Natural killer cell (primary cell): Measurements from ENCODE around the gene PRSS33. TPM values are rescaled to one million over a fixed set of nuclear protein-coding genes. Genes with fewer than 3 reads are reported as not detected.

ENCODE experiments used
- ATAC-seq, 3 donors: fragments of 150-1000 bp in 2 of 3; fragments of 200-7000 bp in 1 of 3; cut with Tn5 transposase; 1 replicate in 1 of 3; 2 replicates in 2 of 3; pipeline ENCODE4 v1.10.0; 2021; ENCODE audit warnings: mild to moderate bottlenecking in 2 of 3, moderate library complexity in 2 of 3
- DNase-seq, 2 donors: peaks; one replicate each; pipeline versions ENCODE4 v3.0.0 to v3.0.0-alpha.2; 2013 to 2021; ENCODE audit warnings: mixed read lengths in 1 of 2
- H3K27ac ChIP-seq: one replicate; pipeline ENCODE4 v1.5.1; 2013; ENCODE audit warnings: mild to moderate bottlenecking, low read length
- H3K27me3 ChIP-seq: one replicate; pipeline ENCODE4 v1.6.1; 2013; ENCODE audit warnings: low read length; ENCODE audit not compliant: control insufficient read depth, insufficient read depth
- H3K36me3 ChIP-seq: one replicate; pipeline ENCODE4 v1.6.1; 2013; ENCODE audit warnings: low read length; ENCODE audit not compliant: control insufficient read depth, insufficient read depth
- H3K4me1 ChIP-seq: one replicate; pipeline ENCODE4 v1.6.1; 2013; ENCODE audit warnings: low read length; ENCODE audit not compliant: control insufficient read depth, insufficient read depth
- H3K4me3 ChIP-seq: one replicate; pipeline ENCODE4 v1.5.1; 2013; ENCODE audit warnings: low read length
- H3K9me3 ChIP-seq: one replicate; pipeline ENCODE4 v1.6.1; 2013; ENCODE audit warnings: low read length; ENCODE audit not compliant: control insufficient read depth, insufficient read depth
- H3K27ac Mint-ChIP-seq, 2 donors: one replicate each; pipeline ENCODE4 v1.8.0; 2022; ENCODE audit warnings: mild to moderate bottlenecking in 2 of 2, mixed read lengths in 2 of 2, moderate library complexity in 1 of 2
- H3K27me3 Mint-ChIP-seq, 2 donors: one replicate each; pipeline ENCODE4 v1.8.0; 2022; ENCODE audit warnings: low read depth in 2 of 2, mixed read lengths in 2 of 2
- H3K36me3 Mint-ChIP-seq: one replicate; pipeline ENCODE4 v1.8.0; 2022; ENCODE audit warnings: mixed read lengths
- H3K4me1 Mint-ChIP-seq, 2 donors: one replicate each; pipeline ENCODE4 v1.8.0; 2022; ENCODE audit warnings: mixed read lengths in 2 of 2
- H3K4me3 Mint-ChIP-seq: one replicate; pipeline ENCODE4 v1.8.0; 2022; ENCODE audit warnings: mild to moderate bottlenecking, moderate library complexity, mixed read lengths
- H3K9me3 Mint-ChIP-seq, 2 donors: one replicate each; pipeline ENCODE4 v1.8.0; 2022; ENCODE audit warnings: mixed read lengths in 2 of 2
- CTCF ChIP-seq: fragments of 200-600 bp; IDR thresholded peaks from one replicate; pipeline ENCODE4 v1.8.0; 2022; ENCODE audit warnings: antibody characterized with exemption
- WGBS: methylation state at CpG from one replicate; pipeline ENCODE4 v1.1.7; 2013; ENCODE audit warnings: missing lambda C conversion rate; ENCODE audit not compliant: insufficient coverage; 5-methylcytosine and 5-hydroxymethylcytosine counted together
- intact Hi-C: fragments of 100-400 bp; cut with micrococcal nuclease; formaldehyde crosslinking; loops from one replicate; pipeline ENCODE4 v1.14.2; 2022
- total RNA-seq, 4 donors: library from RNA; stranded (reverse); fragments of 120-200 nt in 1 of 4; gene quantifications; one replicate each; pipeline versions ENCODE4 v1.2.3 to v1.2.4, GENCODE V29; 2013 to 2022

The PRSS33 gene
- total RNA-seq, 3 donors from 2014 or later (not counting 1 experiment from before 2014, with no cell fraction given): 0.20 to 0.63 (median 0.54) TPM

GRCh38 chr16:2825906-2826305, 38.5 kb upstream of the PRSS33 start:
- Histone ChIP-seq H3K27ac (no peak overlapping the region), H3K27me3 (no peaks in the 10 kb centered on the region), H3K4me1 (peaks cover 10% of the 10 kb centered on the region), H3K36me3 (no peaks in the 10 kb centered on the region), H3K9me3 (no peaks in the 10 kb centered on the region), H3K4me3 (no peak overlapping the region)
- DNase-seq: no peak
- Mint-ChIP-seq H3K36me3 (no peaks in the 10 kb centered on the region), H3K9me3 (no peaks in the 10 kb centered on the region), H3K27me3 (no peaks in the 10 kb centered on the region), H3K4me1 (peaks cover 0 to 2% of the 10 kb centered on the region in 2 donors), H3K27ac (no peak overlapping the region), H3K4me3 (no peak overlapping the region)
- 89% methylated on average over 11 of the region's 11 CpGs for WGBS
- no peak for ATAC-seq
- intact Hi-C loops: no loop called here
- no peak for TF ChIP-seq CTCF

GRCh38 chr16:2825049-2825742, 37.8 kb upstream of the PRSS33 start:
- DNase-seq: no peak
- TF ChIP-seq CTCF: no peak
- intact Hi-C loops: no loop called here
- no peak overlapping the region for H3K4me3 Mint-ChIP-seq
- Histone ChIP-seq H3K36me3 (no peaks in the 10 kb centered on the region), H3K27me3 (no peaks in the 10 kb centered on the region), H3K4me1 (peaks cover 8% of the 10 kb centered on the region), H3K9me3 (no peaks in the 10 kb centered on the region), H3K4me3 (no peak overlapping the region), H3K27ac (no peak overlapping the region)
- no peaks in the 10 kb centered on the region for H3K36me3 Mint-ChIP-seq
- WGBS: 79% methylated on average over 25 of the region's 26 CpGs
- no peaks in the 10 kb centered on the region for H3K9me3 Mint-ChIP-seq
- ATAC-seq: no peak
- no peaks in the 10 kb centered on the region for H3K4me1 Mint-ChIP-seq
- H3K27ac Mint-ChIP-seq: no peak overlapping the region
- no peaks in the 10 kb centered on the region for H3K27me3 Mint-ChIP-seq

- H3K27ac Mint-ChIP-seq: no peak overlapping the region
Observed at GRCh38 chr16:2824626-2825025, 37.3 kb upstream of the PRSS33 start.

More at GRCh38 chr16:2824626-2825025, 37.3 kb upstream of the PRSS33 start:
- WGBS: 88% methylated on average over 10 of the region's 10 CpGs
- H3K36me3 ChIP-seq: no peaks in the 10 kb centered on the region
- TF ChIP-seq CTCF: no peak
- DNase-seq: no peak
- H3K27me3 ChIP-seq: no peaks in the 10 kb centered on the region
- no peaks in the 10 kb centered on the region for H3K36me3 Mint-ChIP-seq
- intact Hi-C loops: no loop called here
- H3K4me1 Mint-ChIP-seq: no peaks in the 10 kb centered on the region
- no peaks in the 10 kb centered on the region for H3K9me3 Mint-ChIP-seq
- H3K4me3 ChIP-seq: no peak overlapping the region
- ATAC-seq: no peak
- no peaks in the 10 kb centered on the region for H3K27me3 Mint-ChIP-seq
- H3K4me3 Mint-ChIP-seq: no peak overlapping the region
- no peaks in the 10 kb centered on the region for H3K9me3 ChIP-seq
- no peak overlapping the region for H3K27ac ChIP-seq
- peaks cover 3% of the 10 kb centered on the region for H3K4me1 ChIP-seq
